Measurements from ENCODE around the gene NHP2.

NHP2 gene

GRCh38 chr5:178108966-178109365 is 44.7 kb downstream of the NHP2 start:
- ChIA-PET CTCF (no interaction called here), POLR2A (no interaction called here)
- no peak overlapping the region for H3K4me3 ChIP-seq (ENCODE audit: low read depth, low read length)
- TF ChIP-seq CTCF (IDR thresholded peaks at IDR 0.05; ENCODE audit: insufficient read depth, low read length, missing control alignments) = no peak
- DNase-seq (ENCODE audit: low read depth, low spot score) = no peak

GRCh38 chr5:178108446-178108845 is 45.2 kb downstream of the NHP2 start:
- DNase-seq (ENCODE audit: low read depth, low spot score) = no peak
- ChIA-PET CTCF (no interaction called here), POLR2A (interaction anchor here (0.6 kb wide), 1 partner anchor 39 kb away, joined by 3 read pairs; no protein-coding TSS in a partner anchor)
- TF ChIP-seq CTCF (IDR thresholded peaks at IDR 0.05; ENCODE audit: insufficient read depth, low read length, missing control alignments) = no peak
- H3K4me3 ChIP-seq (ENCODE audit: low read depth, low read length) = no peak overlapping the region

- no peak overlapping the region for H3K4me3 ChIP-seq (ENCODE audit: low read depth, low read length)
- DNase-seq (ENCODE audit: low read depth, low spot score) = no peak
- no peak for TF ChIP-seq CTCF (IDR thresholded peaks at IDR 0.05; ENCODE audit: insufficient read depth, low read length, missing control alignments)
- ChIA-PET CTCF (no interaction called here), POLR2A (interaction anchor here (0.6 kb wide), 1 partner anchor 40 kb away, joined by 3 read pairs; no protein-coding TSS in a partner anchor)
These were observed 45.9 kb downstream of the NHP2 start for GRCh38 chr5:178107756-178108310.

GRCh38 chr5:178106556-178107239 is 47.0 kb downstream of the NHP2 start:
- no peak overlapping the region for H3K4me3 ChIP-seq (ENCODE audit: low read depth, low read length)
- CTCF ChIA-PET = interaction anchor here (0.9 to 1.4 kb wide), 2 partner anchors 30 to 46 kb away, joined by 3 read pairs; no protein-coding TSS in a partner anchor
- DNase-seq (ENCODE audit: low read depth, low spot score) = no peak
- no peak for TF ChIP-seq CTCF (IDR thresholded peaks at IDR 0.05; ENCODE audit: insufficient read depth, low read length, missing control alignments)
- POLR2A ChIA-PET = no interaction called here

- ChIA-PET POLR2A (no interaction called here), CTCF (interaction anchor here (0.6 to 1.4 kb wide), 3 partner anchors 30 to 45 kb away, joined by 3 read pairs; no protein-coding TSS in a partner anchor)
- no peak overlapping the region for H3K4me3 ChIP-seq (ENCODE audit: low read depth, low read length)
- DNase-seq (ENCODE audit: low read depth, low spot score) = no peak
- TF ChIP-seq CTCF (IDR thresholded peaks at IDR 0.05; ENCODE audit: insufficient read depth, low read length, missing control alignments) = no peak
These were observed 47.6 kb downstream of the NHP2 start for GRCh38 chr5:178106086-178106485.

GRCh38 chr5:178104492-178104891 is 49.2 kb downstream of the NHP2 start:
- CTCF ChIA-PET = no interaction called here
- DNase-seq (ENCODE audit: low read depth, low spot score) = no peak
- no peak overlapping the region for H3K4me3 ChIP-seq (ENCODE audit: low read depth, low read length)
- POLR2A ChIA-PET = no interaction called here
- no peak for TF ChIP-seq CTCF (IDR thresholded peaks at IDR 0.05; ENCODE audit: insufficient read depth, low read length, missing control alignments)

Measured in AG04449 (cell line).